GM19397 (cell line): ENCODE results near the gene TDP2.
"Not testable (repeated sequence)": the region's sequence is repeated elsewhere in the genome, so short reads cannot be mapped to it uniquely, and the experiment has no call there.

Experiments used
- ATAC-seq: cut with Tn5 transposase; IDR thresholded peaks from one replicate; pipeline ENCODE4 v1.9.1; 2021; ENCODE audit warnings: mild to moderate bottlenecking, moderate library complexity; ENCODE audit not compliant: unreplicated experiment

Gene TDP2

DNA sequence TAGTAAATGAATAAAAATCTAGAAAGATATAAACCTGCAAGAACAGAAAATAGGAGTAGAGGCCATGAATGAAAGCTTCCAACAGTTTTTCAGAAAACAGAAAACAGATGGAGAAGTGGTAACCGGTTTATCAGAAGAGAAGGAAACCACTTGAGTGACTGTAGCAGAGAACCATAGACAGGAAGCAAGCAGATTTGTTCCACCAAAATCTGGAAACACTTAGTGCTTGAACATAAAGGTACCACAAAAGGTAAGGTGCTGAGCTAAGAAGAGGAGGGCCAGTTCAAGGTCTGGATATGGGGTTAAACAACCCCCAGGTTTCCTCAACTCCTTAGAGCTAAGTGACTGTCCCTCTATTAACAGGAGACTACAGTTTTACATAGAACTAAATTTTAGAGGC is 11.5 kb downstream of the TDP2 start:
- ATAC-seq: no peak

DNA sequence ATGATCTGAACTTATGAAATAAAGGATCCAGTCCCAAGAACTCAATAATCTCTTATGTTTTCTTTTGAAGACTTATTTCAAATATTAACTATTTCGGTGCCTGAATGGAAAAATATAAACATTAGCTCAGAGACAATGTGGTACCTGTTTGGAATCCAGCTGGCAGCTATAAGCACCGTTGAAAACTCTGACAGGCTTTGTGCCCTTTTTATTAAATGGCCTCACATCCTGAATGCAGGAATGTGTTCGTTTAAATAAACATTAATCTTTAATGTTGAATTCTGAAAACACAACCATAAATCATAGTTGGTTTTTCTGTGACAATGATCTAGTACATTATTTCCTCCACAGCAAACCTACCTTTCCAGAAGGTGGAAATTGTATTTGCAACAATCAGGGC is 16.3 kb downstream of the TDP2 start:
- no peak for ATAC-seq

DNA sequence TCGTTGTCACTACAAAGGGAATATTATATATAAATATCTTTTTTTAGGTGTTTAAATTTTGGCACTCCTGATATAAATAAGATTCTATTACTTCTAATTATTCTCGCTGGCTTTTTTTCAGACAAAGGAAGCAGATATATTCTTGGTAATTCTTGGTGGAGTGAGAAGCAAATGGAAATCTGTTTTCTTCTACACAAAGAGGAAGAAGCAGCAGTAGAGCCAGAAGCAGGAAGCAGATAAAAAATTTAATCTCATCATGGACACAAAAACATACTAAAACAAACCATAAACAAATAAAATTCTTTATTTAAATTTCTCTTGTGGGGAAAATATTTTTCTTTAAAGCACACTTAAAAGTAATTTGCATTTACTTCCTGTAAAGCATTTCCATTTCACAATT is 17.0 kb downstream of the TDP2 start:
- ATAC-seq: no peak

DNA sequence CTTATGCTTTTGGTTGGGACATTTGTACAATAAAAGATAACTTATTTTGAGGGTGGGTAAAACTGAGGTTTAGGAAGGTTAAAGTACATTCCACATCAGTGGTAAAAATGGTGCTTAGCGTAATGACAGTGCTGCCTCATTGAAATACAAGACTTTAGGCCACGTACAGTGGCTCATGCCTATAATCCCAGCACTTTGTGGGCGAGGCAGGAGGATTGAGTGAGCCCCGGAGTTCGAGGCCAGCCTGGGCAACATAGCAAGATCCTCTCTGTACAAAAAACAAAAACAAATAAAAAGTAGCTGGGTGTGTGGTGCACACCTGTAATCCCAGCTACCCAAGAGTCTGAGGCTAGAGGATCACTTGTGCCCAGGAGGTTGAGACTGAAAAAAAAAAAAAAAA is 18.4 kb downstream of the TDP2 start:
- ATAC-seq: no peak

DNA sequence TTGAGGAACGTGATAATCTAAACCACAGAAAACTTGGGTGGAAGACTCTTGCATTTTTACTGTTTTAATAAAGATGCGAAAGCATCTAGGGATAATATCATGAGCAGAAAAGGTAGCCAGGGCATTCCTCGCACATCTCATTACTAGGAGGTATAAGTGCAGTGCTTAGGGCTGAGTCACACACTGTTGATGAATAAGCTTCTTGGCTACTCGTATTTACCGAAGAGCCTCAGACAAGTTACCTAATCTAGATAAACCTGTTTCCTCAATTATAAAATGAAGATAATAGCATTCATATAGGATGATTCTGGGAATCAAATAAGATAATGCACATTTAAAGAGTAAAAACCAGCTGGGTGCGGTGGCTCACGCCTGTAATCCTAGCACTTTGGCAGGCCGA is 19.9 kb downstream of the TDP2 start:
- ATAC-seq: no peak

DNA sequence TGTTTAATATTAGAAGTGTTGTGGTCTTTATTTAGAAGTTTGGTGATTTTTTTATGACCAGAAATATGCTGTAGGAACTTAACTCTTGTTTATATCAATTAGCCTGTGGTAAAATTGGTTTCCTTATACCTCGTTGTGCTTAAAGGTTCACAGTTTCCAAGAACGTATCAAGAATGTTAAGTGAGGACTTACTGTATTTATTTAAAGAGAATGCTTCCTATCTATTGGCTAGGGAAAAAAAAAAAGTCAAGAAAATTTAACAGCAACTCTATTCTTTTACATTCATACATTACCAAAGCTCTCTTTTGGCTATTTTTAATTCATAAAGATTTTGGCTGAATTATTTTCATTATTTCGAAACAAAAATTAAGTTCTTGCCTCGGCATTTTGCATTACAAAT is 22.3 kb downstream of the TDP2 start:
- no peak for ATAC-seq

DNA sequence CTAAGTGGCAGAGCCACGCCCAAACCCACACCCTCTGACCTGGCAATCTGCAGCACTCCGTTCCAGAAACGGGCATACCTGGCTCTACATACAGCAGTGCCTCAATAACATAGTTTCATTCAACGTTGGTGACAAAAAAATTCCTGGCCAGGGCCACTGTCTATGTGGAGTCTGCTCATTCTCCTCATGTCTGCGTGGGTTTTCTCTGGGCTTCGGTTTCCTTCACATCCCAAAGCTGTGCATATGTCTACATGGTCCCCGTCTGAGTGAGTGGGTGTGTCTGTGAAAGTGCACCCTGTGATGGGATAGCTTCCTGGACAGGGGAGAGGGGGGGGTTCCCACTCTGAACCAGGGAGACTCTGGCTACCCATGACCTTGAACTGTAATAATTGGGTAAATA is 22.8 kb downstream of the TDP2 start:
- ATAC-seq: no peak

DNA sequence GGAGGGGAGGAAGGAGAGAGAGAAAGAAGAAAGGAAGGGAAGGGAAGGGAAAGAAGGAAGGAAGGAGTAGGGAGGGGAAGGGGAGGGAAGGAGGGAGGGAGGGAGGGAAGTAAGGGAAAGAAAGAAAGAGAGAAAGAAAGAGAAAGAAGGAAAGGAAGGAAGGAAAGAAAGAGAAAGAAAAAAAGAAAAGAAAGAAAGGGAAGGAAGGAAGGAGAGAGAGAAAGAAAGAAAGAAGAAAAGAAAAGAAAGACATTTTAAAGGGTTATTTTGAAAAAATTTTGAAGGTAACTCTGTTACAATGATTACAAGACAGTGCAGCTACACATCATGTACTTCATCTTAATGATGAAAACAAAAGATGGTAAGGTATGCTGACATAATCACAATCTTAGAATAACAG is 24.6 kb downstream of the TDP2 start:
- ATAC-seq: no peak

DNA sequence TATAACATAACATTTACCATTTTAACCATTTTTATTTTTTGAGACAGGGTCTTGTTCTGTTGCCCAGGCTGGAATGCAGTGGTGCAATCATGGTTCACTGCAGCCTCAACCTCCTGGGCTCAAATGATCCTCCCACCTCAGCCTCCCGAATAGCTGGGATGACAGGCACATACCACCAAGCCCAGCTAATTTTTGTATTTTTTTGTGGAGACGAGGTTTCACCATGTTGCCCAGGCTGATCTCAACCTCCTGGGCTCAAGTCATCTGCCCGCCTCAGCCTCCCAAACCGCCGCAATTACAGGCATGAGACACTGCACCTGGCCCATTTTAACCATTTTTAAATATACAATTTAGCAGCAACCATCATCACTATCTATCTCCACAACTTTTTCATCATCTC is 26.1 kb downstream of the TDP2 start:
- ATAC-seq: not testable (repeated sequence)

DNA sequence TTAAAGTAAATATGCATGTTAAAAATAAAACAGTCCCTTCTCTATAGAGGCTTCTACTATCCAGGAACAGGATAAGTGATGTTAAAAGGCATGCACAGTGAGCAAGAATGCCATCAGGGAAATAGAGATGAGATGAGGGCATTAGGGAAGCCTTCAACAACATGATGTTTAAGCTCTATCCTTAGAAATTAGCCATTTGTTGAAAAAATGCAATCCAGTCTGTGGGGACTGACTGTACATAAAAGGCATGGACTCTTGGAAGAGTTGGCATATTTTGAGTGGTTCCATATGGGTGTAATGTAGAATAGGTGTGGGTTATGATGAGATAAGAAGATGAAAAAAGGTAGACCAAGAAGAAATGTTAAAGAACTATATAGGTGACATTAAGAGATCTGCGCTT is 26.5 kb downstream of the TDP2 start:
- no peak for ATAC-seq

DNA sequence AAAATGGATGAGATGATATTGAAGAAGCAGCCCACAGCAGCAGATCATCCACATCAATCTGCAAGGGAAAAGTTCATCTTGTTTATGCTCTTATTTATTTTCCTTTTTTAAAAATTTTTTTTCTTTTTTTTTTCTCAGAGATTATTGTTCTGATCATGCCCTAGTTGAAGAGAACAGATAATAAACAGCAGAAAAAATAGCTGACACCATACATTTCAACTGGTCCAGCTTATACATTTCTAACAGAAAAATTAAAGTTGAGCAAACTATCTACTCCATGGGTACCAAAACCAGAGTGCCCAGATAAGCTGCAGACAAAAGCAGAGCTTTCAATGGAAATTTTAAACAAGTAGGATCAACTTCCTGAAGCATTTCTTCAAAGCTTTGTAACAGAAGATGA is 30.0 kb downstream of the TDP2 start:
- no peak for ATAC-seq

DNA sequence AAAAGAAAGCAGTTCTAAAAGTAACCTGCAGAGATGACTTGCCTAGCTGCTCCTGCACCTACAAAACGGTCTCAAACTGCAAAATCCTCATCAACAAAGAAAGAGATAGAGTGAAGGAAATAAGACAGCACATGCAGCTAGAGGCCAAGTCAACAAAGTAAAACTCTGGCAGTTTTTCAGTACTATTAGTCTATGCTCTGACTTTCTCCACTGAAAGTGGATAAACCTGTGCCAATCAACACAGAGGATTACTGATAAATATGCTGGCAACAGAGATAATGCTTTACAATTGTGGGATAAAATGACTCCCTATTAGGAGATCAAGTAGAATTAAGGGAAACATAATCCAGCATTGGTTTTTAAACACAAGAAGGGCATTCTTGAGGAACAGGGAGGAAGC is 34.1 kb downstream of the TDP2 start:
- no peak for ATAC-seq

DNA sequence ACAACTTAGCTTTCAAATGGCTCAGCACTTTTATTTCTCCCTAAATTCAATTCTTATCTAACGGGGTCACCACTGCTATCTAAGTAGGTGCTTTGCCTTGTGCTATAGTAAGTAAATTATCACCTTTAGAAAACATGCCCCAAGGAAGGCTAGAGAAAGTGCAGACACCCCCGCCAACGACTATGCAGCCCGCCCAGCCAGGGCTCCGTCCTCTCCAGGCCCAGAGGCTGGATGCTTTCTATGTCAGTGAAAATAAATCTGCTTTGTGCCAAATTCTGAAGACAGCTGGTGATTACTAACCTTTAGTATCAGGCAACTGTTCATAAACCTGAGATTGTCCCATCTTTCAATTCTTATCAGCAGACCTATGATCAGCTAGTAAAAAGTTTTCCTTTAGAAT is 35.0 kb downstream of the TDP2 start:
- ATAC-seq: no peak

DNA sequence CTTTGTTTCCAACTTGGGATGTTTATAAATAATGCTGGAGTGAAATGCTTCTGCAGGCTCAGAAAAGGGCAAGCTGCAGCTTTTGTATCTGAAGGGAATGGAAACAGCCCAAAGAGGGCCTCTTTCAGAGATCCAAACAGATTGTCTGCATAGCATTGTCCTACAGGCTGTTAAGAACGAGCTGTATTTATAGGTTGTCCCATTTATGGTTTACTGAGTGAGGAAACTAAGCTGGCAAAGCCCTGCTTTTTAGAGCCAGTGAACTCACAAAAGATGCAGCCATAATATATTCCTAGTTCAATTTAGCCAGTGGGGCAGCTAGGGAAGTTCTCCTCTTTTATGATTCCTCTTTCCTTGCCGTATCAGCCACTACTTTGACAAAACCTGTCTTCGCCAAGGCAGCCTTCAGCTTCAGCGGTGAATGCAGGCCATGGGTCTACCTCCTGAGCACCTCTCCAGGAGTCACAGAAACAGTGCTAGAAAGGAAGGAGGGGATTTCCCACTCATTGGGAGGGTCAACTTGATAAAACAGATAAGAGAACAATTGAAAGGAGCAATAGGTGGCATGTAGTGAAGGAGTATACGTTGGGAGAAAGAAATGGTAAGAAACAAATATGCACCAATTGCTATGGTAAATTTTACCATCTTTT is 35.7 kb downstream of the TDP2 start:
- no peak for ATAC-seq

DNA sequence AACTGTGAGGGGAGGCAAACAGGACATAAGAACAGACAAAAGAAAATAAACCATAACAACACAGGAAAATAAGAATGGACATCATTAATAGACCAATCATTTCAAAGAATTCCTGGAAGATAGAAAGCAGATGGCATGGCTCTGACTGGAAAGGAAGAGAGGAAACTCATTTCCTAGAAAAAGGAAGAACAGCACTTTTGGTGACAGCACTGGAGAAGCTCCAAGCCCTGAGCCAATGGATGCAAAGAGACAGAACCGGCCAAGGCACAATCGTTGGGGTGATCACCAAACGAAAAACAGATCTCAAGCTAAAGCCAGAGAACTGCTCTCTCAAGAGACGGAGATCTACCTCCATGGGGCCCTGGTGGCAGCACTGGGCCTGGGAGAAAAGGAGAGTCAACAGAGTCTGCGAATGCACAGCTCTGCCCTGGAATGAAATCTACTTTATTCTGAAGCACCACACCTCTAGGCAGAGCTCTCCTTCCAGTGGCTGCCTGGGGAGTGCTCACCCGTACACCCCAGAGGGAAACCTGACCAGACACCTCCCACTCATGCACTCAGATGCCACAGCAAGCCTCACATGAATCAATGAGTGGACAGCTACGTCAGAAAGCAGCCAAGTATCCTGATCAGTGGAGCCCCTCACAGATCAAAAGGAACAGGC is 44.9 kb downstream of the TDP2 start:
- ATAC-seq: no peak

DNA sequence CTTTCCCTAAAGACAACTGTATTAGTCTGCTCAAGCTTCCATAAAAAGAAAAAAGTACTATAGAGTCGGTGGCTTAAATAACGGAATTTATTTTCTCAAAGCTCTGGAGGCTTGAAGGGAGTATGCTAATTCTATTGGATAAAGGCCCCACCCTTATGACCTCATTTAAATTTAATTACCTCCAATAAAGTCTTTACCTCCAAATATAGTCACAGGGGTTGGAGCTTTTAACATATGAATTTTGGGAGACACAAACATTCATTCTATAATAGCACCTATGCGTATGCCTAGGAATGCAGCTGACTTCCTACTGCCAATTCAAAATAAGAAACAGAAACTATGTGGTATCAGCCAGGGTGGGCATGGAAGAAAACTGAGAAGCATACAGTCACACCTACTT is 46.1 kb downstream of the TDP2 start:
- ATAC-seq: no peak

DNA sequence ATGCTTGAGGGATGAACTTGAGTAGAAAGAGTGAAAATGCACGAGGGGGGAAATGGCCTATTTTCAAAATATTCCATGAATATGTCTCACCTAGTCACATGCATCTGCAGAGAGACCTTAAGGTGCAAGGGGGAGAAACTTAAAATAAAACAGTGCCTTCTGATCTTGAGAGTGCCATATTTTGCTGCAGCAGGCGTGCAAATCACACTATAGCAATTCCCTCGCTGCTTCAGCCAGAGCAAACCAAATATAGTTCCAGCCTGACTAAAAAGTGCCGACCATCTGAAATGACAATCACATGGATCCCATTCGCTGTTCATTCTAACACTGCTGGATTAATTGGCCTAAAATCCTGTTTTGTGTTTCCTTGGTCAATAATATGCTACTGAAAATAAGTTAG is 47.0 kb downstream of the TDP2 start:
- ATAC-seq: no peak

DNA sequence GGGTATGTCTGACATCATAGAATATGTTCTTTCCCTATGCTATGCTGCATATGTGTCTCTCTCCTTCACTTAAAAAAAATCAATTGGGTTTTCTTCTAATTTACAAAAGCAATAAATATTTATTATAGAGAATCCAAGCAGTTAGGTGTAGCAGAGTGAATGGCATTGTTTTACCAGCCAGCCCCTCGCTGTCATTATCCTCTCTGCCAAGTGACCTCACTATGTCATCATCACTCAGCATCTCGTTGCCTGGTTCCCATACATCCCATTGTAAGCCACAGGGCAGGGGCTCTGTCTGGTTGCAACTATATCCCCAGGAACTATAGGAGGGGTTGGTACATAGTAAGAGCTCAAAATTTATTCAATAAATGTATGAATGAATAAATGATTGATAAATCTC is 52.1 kb downstream of the TDP2 start:
- no peak for ATAC-seq

DNA sequence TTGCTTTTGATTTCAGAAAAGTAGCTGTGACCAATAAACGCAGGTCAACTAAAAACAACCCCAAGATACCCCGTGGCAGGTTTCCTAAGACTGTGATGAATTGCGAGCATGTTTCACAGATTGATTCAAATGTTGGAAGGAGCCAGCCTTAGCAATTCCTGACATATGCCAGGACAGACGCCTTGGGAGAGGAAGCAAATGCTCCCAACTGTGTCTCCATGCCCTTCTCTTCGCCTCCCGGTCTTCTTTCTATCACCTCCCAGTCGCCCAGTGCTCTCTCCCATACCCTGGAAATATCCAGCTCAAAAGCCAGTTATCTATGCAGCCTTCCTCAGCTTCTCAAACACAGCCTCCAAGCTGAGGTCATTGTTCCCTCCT is 52.7 kb downstream of the TDP2 start:
- no peak for ATAC-seq

DNA sequence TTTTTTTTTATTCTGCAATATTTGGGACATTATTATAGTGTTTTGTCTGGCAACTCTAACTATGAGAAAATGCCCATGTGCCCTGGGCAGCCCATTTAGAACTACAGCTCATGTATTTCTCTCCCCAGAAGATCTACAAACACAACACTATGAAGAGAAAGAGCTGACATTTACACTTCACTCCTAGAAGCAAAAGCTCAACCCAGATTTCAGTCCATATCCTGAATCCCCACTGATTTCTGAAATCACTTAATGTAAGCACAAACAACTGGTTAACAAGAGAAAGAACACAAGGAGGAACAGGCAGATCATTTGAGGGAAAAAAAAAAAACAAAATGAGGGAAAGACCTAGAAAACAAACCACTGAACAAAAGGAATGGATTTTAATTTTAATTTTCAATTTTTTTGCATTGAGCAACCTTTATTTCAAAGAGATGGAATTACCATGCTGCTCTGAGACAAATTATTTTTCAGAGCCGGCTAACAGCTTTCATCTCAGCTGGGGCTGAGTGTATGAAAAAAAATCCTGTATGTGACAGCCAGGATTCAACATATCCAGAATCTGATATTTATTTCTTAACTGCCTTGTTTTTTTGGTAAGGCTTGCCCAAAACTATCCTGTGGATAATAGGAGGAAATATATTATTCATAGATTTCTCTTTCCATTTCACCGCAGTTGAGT is 53.2 kb downstream of the TDP2 start:
- ATAC-seq: no peak

DNA sequence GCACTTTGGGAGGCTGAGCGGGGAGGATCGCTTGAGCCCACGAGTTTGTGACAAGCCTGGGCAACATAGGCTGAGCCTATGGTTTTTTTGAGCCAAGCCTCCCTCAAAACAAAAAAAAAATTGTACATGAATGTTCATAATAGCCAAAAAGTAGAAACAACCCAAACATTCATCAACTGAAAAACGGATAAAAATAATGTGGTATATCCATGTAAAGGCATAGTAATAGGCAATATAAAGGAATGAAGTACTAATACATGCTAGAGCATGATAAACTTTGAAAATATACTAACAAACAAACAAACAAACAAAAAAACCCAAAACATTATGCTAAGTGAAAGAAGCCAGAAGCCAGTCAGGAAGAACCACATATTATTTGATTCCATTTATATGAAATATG is 56.0 kb downstream of the TDP2 start:
- no peak for ATAC-seq

DNA sequence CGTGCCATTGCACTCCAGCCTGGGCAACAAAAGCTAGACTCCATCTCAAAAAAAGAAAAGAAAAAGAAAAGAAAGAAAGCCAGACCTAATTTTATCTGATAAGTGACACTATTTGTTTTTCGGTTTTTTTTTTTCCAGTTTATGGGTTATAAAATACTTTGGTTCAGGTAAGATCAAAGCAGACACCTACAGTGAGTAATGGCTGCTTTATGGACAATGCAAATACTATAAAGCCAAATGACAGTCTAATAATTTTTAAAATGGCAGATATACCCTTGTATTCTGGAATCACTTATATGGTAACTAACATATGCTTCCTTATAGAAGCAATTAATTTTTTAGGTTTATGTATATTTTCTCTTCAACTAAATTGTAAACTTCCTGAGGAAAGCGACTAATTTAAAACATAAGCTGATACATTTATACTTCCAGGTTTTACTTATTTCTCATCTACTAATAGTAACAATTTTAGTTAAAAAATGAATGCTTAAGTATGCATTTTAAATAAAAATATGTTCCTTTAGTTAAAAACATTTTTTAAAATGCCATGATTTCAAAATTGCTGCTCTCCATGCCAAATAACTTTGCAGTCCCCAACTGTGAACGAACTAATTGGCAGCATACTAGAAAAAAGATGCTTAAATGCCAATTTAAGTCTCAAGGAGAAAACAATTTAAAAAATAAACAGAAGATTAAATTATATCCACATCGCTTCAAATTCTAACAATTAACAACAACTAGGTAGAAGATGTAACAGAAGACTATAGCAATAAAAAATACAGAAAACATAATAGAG is 59.2 kb downstream of the TDP2 start:
- no peak for ATAC-seq
